NCI-H748 (cell line): Measurements from ENCODE around the gene POTEJ.
"Not testable (repeated sequence)": the region's sequence is repeated elsewhere in the genome, so short reads cannot be mapped to it uniquely, and the experiment has no call there.

ENCODE experiments used
- DNase-seq: peaks from one replicate; lab custom pipeline; 2025; ENCODE audit not compliant: unreplicated experiment; lab: John Stamatoyannopoulos, UW

Gene POTEJ

DNA sequence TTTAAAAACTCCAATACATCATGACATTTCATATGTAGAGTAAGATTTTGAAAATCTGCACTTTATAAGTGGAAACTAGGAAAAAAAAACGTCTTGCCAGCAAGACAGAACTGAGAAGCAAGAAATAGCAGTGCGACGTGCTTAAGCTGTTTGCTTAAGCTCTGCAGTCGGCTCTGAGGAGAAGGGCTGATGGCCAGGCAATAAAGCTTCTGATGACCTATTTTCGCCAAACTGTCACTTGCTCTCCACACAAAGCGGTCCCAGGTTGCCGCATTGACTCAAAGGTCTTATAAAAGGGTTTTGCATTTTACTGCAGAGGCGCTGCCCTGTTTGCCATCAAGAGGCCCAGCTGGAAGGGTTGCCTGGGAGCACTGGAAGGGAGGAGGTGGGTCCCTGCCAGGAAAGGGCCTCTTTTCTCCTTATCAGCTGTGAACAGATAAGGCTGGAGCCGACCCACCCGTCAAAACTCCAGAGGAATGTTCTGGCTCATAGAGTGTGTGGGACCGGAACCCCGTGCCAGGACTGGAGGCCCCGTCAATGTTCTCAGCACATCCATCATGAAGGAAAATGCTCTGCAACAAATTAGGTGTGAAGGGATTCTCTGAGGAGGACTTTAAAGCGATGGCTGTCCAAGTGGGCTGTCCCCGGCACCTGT, 9.5 kb upstream of the POTEJ start:
- DNase-seq: not testable (repeated sequence)

- DNase-seq: not testable (repeated sequence)
These were observed 2.8 kb upstream of the POTEJ start for GRCh38 chr2:130608276-130609001.

DNA sequence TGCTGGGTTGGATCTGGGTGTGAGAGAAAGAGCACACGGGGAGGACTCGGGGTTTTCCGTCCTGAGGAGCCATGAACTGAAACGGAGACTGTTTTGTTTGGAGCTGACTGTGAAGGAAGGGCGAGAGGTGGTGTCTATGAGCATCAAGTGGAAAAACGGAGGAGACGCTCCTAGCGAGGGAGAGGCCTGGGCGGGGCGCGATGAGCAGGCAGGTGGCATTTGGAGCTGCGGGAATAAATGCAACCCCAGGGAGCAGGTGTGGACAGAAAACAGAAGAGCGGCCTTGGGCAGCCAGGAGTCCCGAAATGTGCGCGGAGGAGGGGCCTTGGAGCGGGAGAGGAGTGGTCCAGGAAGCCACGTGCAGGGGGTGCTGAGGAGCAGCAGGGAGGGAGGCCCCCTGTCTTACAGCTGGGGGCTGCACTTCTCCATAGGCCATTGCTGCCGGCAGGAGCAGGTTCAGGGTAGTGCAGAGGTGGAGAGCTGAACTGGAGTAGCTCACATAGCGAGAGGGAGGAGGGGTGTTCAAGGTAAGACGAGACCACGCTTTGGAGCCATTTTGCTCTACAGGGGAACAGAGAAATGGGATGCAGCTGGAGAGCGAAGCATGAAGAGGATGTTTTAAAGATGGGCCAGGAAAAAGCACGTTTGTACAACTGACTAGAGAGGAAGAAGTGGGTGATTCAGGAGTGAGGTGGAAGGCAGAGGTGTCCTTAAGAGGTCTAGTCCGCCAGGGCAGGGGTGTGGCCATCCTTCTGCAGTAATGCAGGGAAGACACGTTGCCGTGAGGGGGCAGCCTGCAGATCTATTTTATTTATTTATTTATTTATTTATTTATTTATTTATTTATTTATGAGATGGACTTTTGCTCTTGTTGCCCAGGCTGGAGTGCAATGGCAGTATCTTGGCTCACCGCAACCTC, 2.0 kb upstream of the POTEJ start:
- DNase-seq: not testable (repeated sequence)

DNA sequence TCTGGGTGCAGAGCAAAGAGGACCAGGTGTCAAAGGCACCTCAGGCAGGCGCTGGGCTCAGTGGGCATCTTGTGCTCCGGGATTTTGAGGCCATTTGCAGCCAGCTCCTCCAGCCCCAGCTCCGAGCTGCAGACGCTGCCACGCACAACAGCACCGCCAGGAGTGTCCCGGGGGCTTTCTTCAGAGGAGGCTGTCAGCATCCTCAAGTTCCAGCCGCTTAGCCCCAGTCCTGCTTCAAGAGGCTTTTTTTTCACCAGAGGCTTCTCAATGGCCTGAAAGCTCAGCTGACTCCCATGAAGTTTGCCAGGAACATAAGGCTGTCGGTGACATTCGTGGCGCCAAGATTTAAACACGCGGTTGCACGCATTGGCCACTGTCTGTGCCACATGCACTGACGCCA, 754 bp upstream of the POTEJ start:
- not testable (repeated sequence) for DNase-seq

- DNase-seq: not testable (repeated sequence)
These were observed 17.7 kb downstream of the POTEJ start for GRCh38 chr2:130628784-130629475.

DNA sequence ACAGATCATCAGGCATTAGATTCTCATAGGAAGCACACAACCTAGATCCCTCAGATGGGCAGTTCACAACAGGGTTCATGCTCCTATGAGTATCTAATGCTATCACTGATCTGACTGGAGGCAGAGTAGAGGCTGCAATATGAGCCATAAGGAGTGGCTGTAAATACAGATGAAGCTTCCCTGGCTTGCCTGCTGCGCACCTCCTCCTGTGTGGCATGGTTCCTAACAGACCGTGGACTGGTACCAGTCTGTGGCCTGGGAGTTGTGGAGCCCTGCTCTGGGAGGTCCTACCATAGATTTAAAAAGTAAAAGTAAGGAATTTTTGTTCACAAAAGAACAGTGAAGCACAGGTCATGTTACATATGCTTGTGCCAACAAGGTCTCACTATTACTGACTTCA, 27.7 kb downstream of the POTEJ start:
- not testable (repeated sequence) for DNase-seq

DNA sequence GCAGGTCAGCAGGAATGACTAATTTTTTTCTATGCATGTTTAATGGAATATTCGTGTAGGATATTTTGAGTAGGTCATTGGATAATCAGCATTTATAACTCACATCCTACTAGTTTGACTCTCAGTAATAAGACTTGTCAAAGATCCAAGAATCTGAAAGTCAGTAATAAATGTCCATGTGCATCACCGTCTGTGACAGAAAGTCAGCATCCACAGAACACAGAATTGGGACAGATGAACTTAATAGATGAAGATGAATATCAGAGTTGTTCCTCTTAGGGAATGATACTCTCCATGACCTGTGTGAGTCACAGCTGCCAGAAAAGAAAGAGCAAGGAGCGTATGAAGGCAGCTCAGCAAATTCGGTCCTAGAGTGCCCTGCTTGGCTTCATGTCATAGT, 30.4 kb downstream of the POTEJ start:
- DNase-seq: not testable (repeated sequence)

DNA sequence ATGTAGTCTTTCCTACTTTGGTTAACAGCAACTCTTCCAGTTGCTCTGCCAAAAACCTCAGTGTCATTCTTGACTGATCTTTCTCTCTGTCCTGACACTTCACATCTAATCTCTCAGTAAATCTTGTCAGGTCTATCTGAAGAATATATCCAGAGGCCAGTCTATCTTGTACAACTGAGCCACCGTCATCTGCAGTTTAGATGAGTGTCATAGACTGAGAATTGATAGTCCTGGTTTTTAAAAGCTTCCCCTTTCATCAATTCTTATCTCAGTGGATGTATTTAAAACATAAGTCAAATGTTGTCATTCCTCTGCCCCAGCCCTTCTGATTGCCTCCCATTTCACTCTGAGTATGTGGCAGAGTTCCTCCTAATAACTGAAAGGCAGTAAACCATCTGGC, 38.0 kb downstream of the POTEJ start:
- DNase-seq: not testable (repeated sequence)

- DNase-seq: not testable (repeated sequence)
These were observed 53.3 kb downstream of the POTEJ start for GRCh38 chr2:130664506-130664905.

GRCh38 chr2:130665596-130665995, 54.4 kb downstream of the POTEJ start:
- not testable (repeated sequence) for DNase-seq

DNA sequence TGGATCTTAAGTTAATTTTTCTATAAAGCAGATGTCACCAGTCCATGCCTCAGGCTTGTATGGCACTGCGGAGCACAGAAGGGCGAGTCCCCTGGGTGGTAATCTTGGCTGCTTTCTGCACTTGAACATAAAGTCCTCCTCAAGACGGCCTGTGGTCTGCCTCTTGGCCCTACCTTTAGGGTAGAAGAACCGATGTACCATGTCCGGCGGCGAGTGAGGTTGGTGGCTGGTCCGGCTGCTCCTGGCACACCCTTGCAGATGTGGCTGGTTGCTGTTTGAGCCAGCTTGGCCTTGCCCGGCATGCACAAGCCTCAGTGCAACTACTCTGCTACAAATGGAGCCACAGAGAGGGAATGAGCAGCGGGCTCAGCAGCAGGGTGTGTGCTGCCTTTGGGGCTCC, 56.3 kb downstream of the POTEJ start:
- DNase-seq: not testable (repeated sequence)

GRCh38 chr2:130670026-130670745, 58.9 kb downstream of the POTEJ start:
- not testable (repeated sequence) for DNase-seq

GRCh38 chr2:130692041-130692770, 81.0 kb downstream of the POTEJ start:
- not testable (repeated sequence) for DNase-seq

DNA sequence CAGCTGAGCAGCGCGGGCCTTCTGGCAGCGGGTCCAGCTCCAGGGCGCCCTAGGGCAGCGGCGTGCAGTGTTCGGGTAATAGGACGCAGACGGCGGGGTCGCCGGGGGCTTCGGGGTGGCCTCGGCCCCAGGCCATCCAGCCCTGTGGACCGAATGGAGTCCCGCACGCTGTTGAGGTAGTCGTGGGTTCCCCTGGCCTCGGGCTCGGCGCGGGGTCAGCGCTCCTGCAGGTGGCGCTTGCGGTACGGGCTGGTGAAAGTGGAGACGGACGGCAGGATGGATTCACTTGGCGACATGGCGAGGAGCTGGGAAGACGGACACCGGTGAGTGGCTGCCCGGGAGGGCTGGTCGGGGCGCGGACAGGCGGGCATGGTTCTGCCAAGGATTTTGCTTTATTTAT, 82.2 kb downstream of the POTEJ start:
- not testable (repeated sequence) for DNase-seq

- not testable (repeated sequence) for DNase-seq
These were observed 92.0 kb downstream of the POTEJ start for GRCh38 chr2:130703250-130703649.
